Vagina (tissue), 2 donors: ENCODE measurements around the gene FAM98A. TPM values are rescaled to one million over a fixed set of nuclear protein-coding genes. Genes with fewer than 3 reads are reported as not detected.

Experiments
- DNase-seq, 2 donors: peaks; one replicate each; pipeline ENCODE4 v3.0.0-alpha.2; 2017; ENCODE audit errors: extremely low spot score in 2 of 2
- H3K27ac ChIP-seq: fragments of 200-600 bp; sonication (generic); one replicate; pipeline ENCODE4 v1.5.1; 2019
- H3K27me3 ChIP-seq: fragments of 200-600 bp; sonication (generic); one replicate; pipeline ENCODE4 v1.5.1; 2019
- H3K36me3 ChIP-seq, 2 donors: fragments of 200-600 bp; sonication (generic); one replicate each; pipeline ENCODE4 v1.5.1; 2017 to 2019
- H3K4me1 ChIP-seq: fragments of 200-600 bp; sonication (generic); one replicate; pipeline ENCODE4 v1.5.1; 2019
- H3K4me3 ChIP-seq, 2 donors: fragments of 200-600 bp; sonication (generic); 1 replicate in 1 of 2; 2 replicates in 1 of 2; pipeline ENCODE4 v1.5.1; 2016 to 2019
- H3K9me3 ChIP-seq: fragments of 200-600 bp; sonication (generic); one replicate; pipeline ENCODE4 v1.5.1; 2019
- CTCF ChIP-seq, 3 experiments: fragments of 450-650 bp in 2 of 3; fragments of 200-600 bp in 1 of 3; sonication (generic) in 1 of 3; IDR thresholded peaks; one replicate each; pipeline ENCODE4 v1.5.1; 2017 to 2019; ENCODE audit warnings: antibody characterized with exemption in 3 of 3, mild to moderate bottlenecking in 2 of 3, moderate library complexity in 2 of 3
- POLR2A ChIP-seq, 2 donors: fragments of 450-650 bp; IDR thresholded peaks; one replicate each; pipeline ENCODE4 v1.6.1; 2017; ENCODE audit warnings: antibody characterized with exemption in 2 of 2, mild to moderate bottlenecking in 2 of 2, moderate library complexity in 2 of 2
- POLR2AphosphoS5 ChIP-seq, 2 donors: sonication (generic); formaldehyde crosslinking; IDR thresholded peaks; one replicate each; pipeline ENCODE4 v1.9.0; 2017; ENCODE audit warnings: antibody characterized with exemption in 2 of 2, mild to moderate bottlenecking in 2 of 2, low read depth in 1 of 2; ENCODE audit not compliant: insufficient read depth in 1 of 2
- intact Hi-C: fragments of 100-400 bp; cut with DNase I; formaldehyde crosslinking; loops from one replicate; pipeline ENCODE4 v1.15.1; 2023
- small RNA-seq: library from RNA; depleted of rRNA; stranded (forward); fragments of <200 nt; gene quantifications from one replicate; pipeline ENCODE3, GENCODE V24; 2016
- total RNA-seq: library from RNA; depleted of rRNA; stranded (reverse); fragments of >200 nt; gene quantifications from one replicate; pipeline ENCODE4 v1.2.3, GENCODE V29; 2016

The FAM98A gene
- total RNA-seq, 1 donor from 2014 or later: 15.0 TPM

GRCh38 chr2:33541243-33541642, 57.9 kb downstream of the FAM98A start:
- TF ChIP-seq POLR2A (IDR thresholded peaks at IDR 0.05) (no peak), POLR2AphosphoS5 (IDR thresholded peaks at IDR 0.05; ENCODE audit: insufficient read depth in 1 of 2, low read depth in 1 of 2) (no peak), CTCF (IDR thresholded peaks at IDR 0.05) (no peak)
- intact Hi-C loops: no loop called here
- H3K4me1 ChIP-seq: no peaks in the 10 kb centered on the region
- no peak overlapping the region for H3K27ac ChIP-seq
- no peak for DNase-seq
- no peak overlapping the region for H3K4me3 ChIP-seq
- H3K9me3 ChIP-seq: no peaks in the 10 kb centered on the region
- no peaks in the 10 kb centered on the region for H3K27me3 ChIP-seq
- no peaks in the 10 kb centered on the region for H3K36me3 ChIP-seq

GRCh38 chr2:33535421-33535820, 63.7 kb downstream of the FAM98A start:
- intact Hi-C loops: no loop called here
- H3K27ac ChIP-seq: no peak overlapping the region
- TF ChIP-seq POLR2AphosphoS5 (IDR thresholded peaks at IDR 0.05; ENCODE audit: insufficient read depth in 1 of 2, low read depth in 1 of 2): no peak
- TF ChIP-seq POLR2A (IDR thresholded peaks at IDR 0.05): no peak
- TF ChIP-seq CTCF (IDR thresholded peaks at IDR 0.05): no peak
- no peaks in the 10 kb centered on the region for H3K9me3 ChIP-seq
- no peaks in the 10 kb centered on the region for H3K27me3 ChIP-seq
- H3K36me3 ChIP-seq: no peaks in the 10 kb centered on the region
- H3K4me3 ChIP-seq: no peak overlapping the region
- no peak for DNase-seq
- H3K4me1 ChIP-seq: no peaks in the 10 kb centered on the region

Small RNAs within 50 kb of the gene (small RNA-seq; reads per million reads assigned to genes)
- gene ATP6V0E1P3: not detected

Other genes starting within 250 kb of the FAM98A start
- gene RASGRP3, start 122.7 kb downstream of the FAM98A start, total RNA-seq: 4.2 TPM